ENCODE measurements around the gene CFAP97D2.

DNA sequence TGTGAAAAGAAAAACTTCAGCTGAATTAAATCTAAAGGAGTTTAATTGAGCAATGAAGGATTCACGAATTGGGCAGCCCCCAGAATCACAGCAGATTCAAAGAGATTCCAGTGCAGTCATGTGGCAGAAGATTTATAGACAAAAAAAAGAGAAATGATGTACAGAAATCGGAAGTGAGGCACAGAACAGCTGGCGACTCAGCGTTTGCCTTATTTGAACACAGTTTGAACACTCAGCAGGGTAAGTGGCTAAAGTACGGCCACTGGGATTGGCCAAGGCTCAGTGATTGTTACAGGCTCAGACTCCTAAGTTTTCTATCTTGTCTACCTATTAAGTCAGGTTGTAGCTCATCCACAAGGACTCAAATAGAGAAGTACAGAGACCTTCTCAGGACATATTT, 11.6 kb upstream of the CFAP97D2 start:
- TF ChIP-seq, protein P1, sequence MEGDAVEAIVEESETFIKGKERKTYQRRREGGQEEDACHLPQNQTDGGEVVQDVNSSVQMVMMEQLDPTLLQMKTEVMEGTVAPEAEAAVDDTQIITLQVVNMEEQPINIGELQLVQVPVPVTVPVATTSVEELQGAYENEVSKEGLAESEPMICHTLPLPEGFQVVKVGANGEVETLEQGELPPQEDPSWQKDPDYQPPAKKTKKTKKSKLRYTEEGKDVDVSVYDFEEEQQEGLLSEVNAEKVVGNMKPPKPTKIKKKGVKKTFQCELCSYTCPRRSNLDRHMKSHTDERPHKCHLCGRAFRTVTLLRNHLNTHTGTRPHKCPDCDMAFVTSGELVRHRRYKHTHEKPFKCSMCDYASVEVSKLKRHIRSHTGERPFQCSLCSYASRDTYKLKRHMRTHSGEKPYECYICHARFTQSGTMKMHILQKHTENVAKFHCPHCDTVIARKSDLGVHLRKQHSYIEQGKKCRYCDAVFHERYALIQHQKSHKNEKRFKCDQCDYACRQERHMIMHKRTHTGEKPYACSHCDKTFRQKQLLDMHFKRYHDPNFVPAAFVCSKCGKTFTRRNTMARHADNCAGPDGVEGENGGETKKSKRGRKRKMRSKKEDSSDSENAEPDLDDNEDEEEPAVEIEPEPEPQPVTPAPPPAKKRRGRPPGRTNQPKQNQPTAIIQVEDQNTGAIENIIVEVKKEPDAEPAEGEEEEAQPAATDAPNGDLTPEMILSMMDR (IDR thresholded peaks at IDR 0.05) = no peak
- TF ChIP-seq POLR2A (IDR thresholded peaks at IDR 0.05) = no peak

Measured in thyroid gland (tissue), 4 donors.